ENCODE measurements around the gene RAB17. TPM values are rescaled to one million over a fixed set of nuclear protein-coding genes. Genes with fewer than 3 reads are reported as not detected.
"Not testable (repeated sequence)": the region's sequence is repeated elsewhere in the genome, so short reads cannot be mapped to it uniquely, and the experiment has no call there.

Gene RAB17
- polyA plus RNA-seq, 1 donor: 1.6 TPM

- DNase-seq: no peak
These were observed 34.0 kb upstream of the RAB17 start for GRCh38 chr2:237624565-237624964.

- no peak for DNase-seq
These were observed 33.2 kb upstream of the RAB17 start for GRCh38 chr2:237623428-237624403.

- DNase-seq: no peak
These were observed 27.9 kb upstream of the RAB17 start for GRCh38 chr2:237618449-237618848.

GRCh38 chr2:237617587-237617982 is 27.1 kb upstream of the RAB17 start:
- DNase-seq: no peak

- DNase-seq: peak; percentile 64
These were observed 26.4 kb upstream of the RAB17 start for GRCh38 chr2:237616734-237617586.

GRCh38 chr2:237616373-237616733 is 25.8 kb upstream of the RAB17 start:
- no peak for DNase-seq

- DNase-seq: no peak
These were observed 25.2 kb upstream of the RAB17 start for GRCh38 chr2:237615631-237616249.

- no peak for DNase-seq
These were observed 23.7 kb upstream of the RAB17 start for GRCh38 chr2:237614151-237614720.

GRCh38 chr2:237613679-237614078 is 23.1 kb upstream of the RAB17 start:
- DNase-seq: no peak

GRCh38 chr2:237612527-237613357 is 22.2 kb upstream of the RAB17 start:
- DNase-seq: no peak

- not testable (repeated sequence) for DNase-seq
These were observed 16.0 kb upstream of the RAB17 start for GRCh38 chr2:237606522-237606921.

GRCh38 chr2:237604960-237605359 is 14.4 kb upstream of the RAB17 start:
- DNase-seq: no peak

- DNase-seq: no peak
These were observed 13.9 kb upstream of the RAB17 start for GRCh38 chr2:237604391-237604790.

- DNase-seq: peak; percentile 66
These were observed 13.3 kb upstream of the RAB17 start for GRCh38 chr2:237603718-237604362.

GRCh38 chr2:237603049-237603717 is 12.6 kb upstream of the RAB17 start:
- DNase-seq: no peak

- no peak for DNase-seq
These were observed 11.9 kb upstream of the RAB17 start for GRCh38 chr2:237602409-237602808.

GRCh38 chr2:237601453-237602116 is 11.1 kb upstream of the RAB17 start:
- no peak for DNase-seq

- DNase-seq: peak; percentile 69
These were observed 9.8 kb upstream of the RAB17 start for GRCh38 chr2:237600205-237600846.

- DNase-seq: no peak
These were observed 9.1 kb upstream of the RAB17 start for GRCh38 chr2:237599465-237600110.

Data from hindlimb muscle (tissue), 1 donor.